Bronchial epithelial cell (primary cell): ENCODE measurements around the gene GLP1R. TPM values are rescaled to one million over a fixed set of nuclear protein-coding genes. Genes with fewer than 3 reads are reported as not detected.

Experiments
- DNase-seq: peaks from one replicate; pipeline ENCODE4 v3.0.0-alpha.2; 2010; ENCODE audit warnings: low read depth
- FAIRE-seq: peaks from 2 replicates; lab custom pipeline; 2011; peaks lifted over from hg19 to GRCh38; lab: Jason Lieb, UNC
- H3K27me3 ChIP-seq: 2 replicates; pipeline ENCODE4 v1.5.1; 2011; ENCODE audit warnings: low read length; ENCODE audit not compliant: control insufficient read depth, insufficient read depth
- H3K36me3 ChIP-seq: 2 replicates; pipeline ENCODE4 v1.5.1; 2011; ENCODE audit warnings: low read length; ENCODE audit not compliant: control insufficient read depth, insufficient read depth
- H3K4me3 ChIP-seq: 2 replicates; pipeline ENCODE4 v1.5.1; 2011; ENCODE audit warnings: mild to moderate bottlenecking, low read depth, low read length, control low read depth
- CTCF ChIP-seq: IDR thresholded peaks from 2 replicates; pipeline ENCODE4 v1.5.1; 2011; ENCODE audit warnings: mild to moderate bottlenecking, moderate library complexity, low read length, control low read depth, inconsistent platforms; ENCODE audit not compliant: insufficient read depth, severe bottlenecking
- total RNA-seq: library from RNA; depleted of rRNA; stranded (reverse); fragments of >200 nt; gene quantifications from 2 replicates; pipeline ENCODE4 v1.2.1, GENCODE V29; 2014

Gene GLP1R
- total RNA-seq, 1 donor from 2014 or later = not detected

GRCh38 chr6:39082310-39082709 is 33.7 kb downstream of the GLP1R start:
- Histone ChIP-seq H3K36me3 (no peaks in the 10 kb centered on the region), H3K27me3 (no peaks in the 10 kb centered on the region), H3K4me3 (no peak overlapping the region)
- no peak for FAIRE-seq
- no peak for DNase-seq
- TF ChIP-seq CTCF = no peak

- no peak for FAIRE-seq
Observed at GRCh38 chr6:39083231-39083634, 34.7 kb downstream of the GLP1R start.

GRCh38 chr6:39084506-39084905 is 35.9 kb downstream of the GLP1R start:
- no peak for FAIRE-seq
- no peaks in the 10 kb centered on the region for H3K36me3 ChIP-seq
- no peak for DNase-seq
- H3K4me3 ChIP-seq = no peak overlapping the region
- TF ChIP-seq CTCF = no peak
- H3K27me3 ChIP-seq = no peaks in the 10 kb centered on the region

More at GRCh38 chr6:39083231-39083634, 34.7 kb downstream of the GLP1R start:
- Histone ChIP-seq H3K4me3 (no peak overlapping the region), H3K36me3 (no peaks in the 10 kb centered on the region), H3K27me3 (no peaks in the 10 kb centered on the region)
- TF ChIP-seq CTCF = no peak
- DNase-seq = no peak

- no peak for TF ChIP-seq CTCF
- Histone ChIP-seq H3K27me3 (no peaks in the 10 kb centered on the region), H3K36me3 (no peaks in the 10 kb centered on the region), H3K4me3 (no peak overlapping the region)
- no peak for DNase-seq
- no peak for FAIRE-seq
Observed at GRCh38 chr6:39085129-39085797, 36.7 kb downstream of the GLP1R start.

GRCh38 chr6:39086294-39086693 is 37.7 kb downstream of the GLP1R start:
- no peak for TF ChIP-seq CTCF
- no peaks in the 10 kb centered on the region for H3K27me3 ChIP-seq
- no peak for DNase-seq
- FAIRE-seq = no peak
- no peak overlapping the region for H3K4me3 ChIP-seq
- H3K36me3 ChIP-seq = no peaks in the 10 kb centered on the region

GRCh38 chr6:39086711-39087110 is 38.1 kb downstream of the GLP1R start:
- Histone ChIP-seq H3K36me3 (no peaks in the 10 kb centered on the region), H3K27me3 (no peaks in the 10 kb centered on the region), H3K4me3 (no peak overlapping the region)
- FAIRE-seq = no peak
- DNase-seq = no peak
- TF ChIP-seq CTCF = no peak
